ENCODE measurements around the gene CFAP47.

Gene CFAP47

DNA sequence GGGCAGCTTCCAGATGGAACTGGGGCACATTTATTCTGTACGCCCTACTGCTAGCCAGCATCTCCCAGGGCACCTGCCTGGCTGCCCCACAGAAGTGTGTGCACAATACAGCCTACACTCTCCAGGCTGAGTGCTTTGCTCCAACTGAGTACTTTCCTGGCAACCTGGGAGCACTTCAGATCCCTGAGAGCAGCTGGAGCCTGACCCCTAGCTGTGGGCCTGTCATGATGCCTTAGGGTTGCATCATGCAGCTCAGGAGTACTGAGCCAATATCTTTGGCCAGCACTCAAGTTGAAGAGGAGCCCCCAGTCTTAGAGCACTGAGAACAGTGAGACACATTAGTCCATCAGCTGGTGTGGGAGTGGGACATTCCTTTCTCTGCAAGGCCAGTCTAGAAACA lies 321.9 kb downstream of the CFAP47 start:
- no peak for DNase-seq (ENCODE audit: low spot score)

DNA sequence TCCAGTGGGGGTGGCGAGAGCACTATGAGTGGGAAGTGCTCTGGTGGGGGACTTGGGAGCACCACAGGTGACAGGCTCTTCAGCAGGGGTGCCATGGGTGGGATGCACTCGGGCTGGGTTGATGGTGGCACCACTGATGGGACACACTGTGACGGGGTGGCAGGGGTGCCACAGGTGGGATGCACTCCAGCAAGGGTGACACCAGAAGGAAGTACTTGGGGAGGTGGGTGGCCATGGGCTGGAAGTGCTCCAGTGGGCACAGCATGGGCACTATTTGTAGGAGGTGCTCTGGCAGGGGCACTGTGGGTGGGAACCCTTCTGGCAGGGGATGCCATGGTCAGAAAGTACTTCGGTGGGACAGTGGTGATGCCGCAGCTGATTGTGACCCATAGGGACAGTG lies 346.6 kb downstream of the CFAP47 start:
- no peak for DNase-seq (ENCODE audit: low spot score)

DNA sequence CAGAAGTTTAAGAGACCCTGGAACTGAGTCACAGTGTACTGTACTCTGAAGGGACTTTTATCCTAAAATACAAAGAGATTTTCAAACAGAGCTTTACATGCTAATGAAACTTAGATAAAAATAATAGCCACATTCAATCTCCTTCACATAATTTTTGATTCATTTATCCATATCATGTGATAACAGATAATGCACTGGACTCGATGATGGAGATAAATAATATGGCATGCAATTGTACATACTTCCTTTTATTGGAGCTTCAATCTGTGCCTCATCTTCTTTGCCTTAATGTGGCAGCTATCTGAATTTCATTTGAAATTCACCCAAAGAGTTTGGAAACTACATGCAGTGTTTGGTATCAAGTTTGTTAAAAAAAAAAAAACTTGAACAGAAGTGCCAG lies 390.6 kb downstream of the CFAP47 start:
- DNase-seq (ENCODE audit: low spot score), result no peak

DNA sequence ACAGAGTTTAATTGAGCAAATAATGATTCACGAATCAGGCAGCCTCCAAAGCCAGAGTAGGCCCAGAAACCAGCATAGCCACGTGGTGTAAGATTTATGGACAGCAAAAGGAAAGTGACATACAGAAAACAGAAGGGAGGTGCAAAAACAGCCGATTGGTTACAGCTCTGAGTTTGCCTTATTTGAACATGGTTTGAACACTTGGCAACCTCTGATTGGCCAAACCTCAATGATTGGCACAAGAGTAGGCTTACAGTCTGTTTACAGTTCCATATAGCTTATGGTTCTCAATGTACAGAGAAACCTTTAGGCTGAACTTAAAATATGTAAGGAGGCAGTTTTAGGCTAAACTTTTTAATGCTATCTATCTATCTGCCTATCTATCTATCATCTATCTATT lies 394.8 kb downstream of the CFAP47 start:
- DNase-seq (ENCODE audit: low spot score), result no peak

DNA sequence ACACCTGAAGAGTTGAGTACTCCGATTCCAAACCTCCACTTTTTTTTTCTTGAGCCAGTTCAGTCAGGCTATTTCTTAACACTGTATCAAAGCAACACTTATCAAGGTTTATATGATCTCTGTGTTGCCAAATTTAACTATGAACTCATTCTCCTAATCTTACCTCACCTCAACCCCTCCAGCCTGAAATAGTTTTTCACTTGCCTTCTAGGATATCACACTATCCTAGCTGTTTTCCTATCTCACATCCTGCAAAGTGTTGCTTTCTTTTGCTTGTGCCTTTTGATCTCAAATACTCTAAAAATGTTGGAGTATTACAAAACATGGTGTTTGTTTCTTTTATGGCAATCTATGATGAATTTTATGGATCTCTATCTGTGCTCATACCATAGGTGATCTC lies 415.0 kb downstream of the CFAP47 start:
- DNase-seq (ENCODE audit: low spot score), result no peak

DNA sequence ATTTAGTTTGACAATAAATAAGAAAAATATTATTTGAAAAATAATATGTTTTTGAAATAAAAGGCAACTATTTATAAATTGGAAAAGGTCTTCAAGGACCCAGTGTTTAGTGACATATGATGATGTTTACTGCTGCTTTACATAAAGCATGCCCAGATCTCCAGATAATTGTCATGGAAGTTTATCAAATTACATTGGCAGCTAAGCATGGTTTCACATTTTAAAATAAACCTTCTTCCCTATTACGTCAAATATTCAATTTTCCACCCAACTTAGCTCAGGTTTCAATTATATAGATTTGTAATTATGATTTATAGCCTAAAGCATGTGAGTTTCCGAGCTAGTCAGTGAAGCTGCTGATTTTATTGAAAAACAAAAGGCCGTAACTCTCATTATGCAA lies 417.2 kb downstream of the CFAP47 start:
- DNase-seq (ENCODE audit: low spot score), result no peak

DNA sequence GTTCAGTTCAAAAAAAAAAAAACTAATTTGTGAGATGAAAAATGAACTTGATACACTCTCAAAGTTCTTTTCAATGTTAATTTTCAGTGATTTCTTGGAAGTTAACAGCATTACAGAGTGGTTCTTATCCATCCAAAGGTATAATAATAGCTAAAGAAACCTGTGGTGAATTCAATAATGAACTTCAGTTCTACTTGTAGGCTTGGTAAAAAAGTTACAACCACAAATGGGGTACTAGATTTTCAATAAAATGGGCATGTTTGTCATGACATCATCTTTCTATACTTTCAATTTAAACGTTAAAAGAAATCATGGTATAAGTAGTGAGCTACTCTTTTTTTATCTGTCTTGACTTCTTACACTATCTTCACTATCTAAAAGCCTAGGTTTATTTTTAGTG lies 424.8 kb downstream of the CFAP47 start:
- DNase-seq (ENCODE audit: low spot score), result no peak

DNA sequence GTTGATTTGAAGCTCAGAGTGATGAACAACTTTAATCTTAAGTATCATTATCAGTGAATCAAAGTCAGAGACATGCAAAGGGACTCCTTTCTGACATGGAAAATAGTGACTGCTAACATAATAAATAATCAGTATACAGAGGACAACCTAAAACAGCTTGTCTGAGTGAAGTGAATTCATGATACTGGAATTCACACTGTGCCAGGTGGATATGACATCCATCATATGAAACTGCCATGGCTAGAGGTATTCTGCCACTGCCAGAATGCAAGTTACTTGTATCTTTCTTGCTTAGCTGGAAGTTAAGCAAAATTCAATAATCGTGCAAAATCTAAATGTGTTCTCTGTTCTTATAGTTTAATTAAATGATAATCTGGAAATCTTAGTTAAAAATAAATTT lies 429.0 kb downstream of the CFAP47 start:
- no peak for DNase-seq (ENCODE audit: low spot score)

DNA sequence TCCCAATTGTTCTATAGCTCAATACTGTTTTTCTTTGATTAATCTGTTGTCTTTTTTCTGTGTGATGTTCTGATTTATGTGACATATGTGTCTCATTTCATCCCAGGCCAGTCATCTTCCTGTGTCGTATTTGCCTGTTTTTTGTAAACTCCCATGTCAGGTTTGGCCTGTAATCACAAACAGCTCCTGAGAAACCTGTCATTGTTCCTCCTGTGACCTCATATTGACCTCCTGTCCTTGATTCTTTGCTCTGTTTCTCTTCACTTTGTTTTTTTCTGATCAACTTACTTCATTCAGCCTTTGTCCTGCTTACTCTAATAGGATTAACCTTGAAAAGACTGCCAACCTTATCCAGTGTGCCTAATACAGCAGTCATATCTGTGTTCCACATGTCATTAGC lies 438.3 kb downstream of the CFAP47 start:
- no peak for DNase-seq (ENCODE audit: low spot score)

DNA sequence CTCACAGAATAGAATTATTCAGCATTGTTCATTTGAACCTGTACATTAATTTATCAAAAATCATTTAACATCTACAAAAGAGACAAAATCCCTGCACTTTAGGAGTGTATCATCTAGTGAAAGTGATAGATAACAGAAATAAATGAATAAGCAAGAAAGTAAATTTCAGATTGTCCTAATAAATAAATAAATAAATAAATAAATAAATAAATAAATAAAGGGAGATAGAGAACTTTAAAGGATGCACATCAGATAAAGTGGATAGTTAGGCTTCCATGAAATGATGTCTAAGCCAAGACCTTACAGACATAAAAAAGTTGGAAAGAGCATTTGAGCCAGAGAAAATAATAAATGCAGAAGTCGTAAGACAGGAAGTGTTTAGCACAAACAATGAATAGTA lies 444.7 kb downstream of the CFAP47 start:
- no peak for DNase-seq (ENCODE audit: low spot score)

DNA sequence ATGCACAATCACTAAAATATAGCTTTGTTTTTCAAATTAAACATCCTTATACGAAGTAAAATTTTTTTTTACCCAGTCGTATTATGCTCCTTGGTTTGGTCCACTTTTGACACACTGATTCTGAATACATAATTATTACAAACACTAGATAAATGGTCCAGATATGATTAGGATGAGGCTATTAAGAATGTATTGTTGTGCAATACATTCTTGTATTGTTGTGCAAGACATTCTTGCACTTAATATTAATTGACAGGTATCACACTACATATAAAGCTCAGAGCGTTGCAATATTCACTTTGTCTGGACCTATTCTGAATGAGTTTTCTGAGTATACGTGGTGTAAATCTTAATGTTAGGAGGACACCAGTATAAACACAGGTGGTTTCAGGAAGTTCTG lies 464.0 kb downstream of the CFAP47 start:
- DNase-seq (ENCODE audit: low spot score), result no peak

DNA sequence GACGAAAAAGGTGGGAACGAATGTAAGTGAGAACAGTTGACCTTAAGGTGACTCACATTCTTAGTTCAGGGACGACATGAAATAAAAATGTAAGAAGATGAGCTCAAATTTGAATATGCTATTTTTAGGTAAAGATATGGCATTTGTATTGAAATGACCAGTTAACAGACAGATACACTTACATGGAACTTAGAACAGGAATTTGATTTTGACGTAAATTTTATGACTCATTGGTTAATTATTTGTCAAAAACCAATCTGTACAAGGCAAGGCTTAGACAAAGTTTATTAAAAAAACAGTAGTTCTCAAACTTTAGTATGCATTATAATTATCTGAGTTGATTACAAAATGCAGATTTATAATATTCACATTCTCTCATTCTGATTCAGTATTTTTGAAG lies 469.4 kb downstream of the CFAP47 start:
- no peak for DNase-seq (ENCODE audit: low spot score)

DNA sequence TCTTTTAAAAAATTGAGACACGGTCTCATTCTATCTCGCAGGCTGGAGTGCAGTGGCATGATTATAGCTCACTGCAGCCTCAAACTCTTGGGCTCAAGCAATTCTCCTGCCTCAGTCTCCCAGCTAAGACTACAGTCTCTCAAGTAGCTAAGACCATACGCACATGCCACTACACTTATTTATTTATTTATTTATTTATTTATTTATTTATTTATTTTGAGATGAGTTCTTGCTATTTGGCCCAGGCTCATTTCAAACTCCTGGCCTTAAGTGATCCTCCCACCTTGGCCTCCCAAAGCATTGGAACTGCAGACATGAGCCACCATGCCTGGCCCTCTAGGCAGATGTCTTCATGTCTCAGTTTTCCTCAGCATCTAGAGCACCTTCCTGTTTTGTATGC lies 482.2 kb downstream of the CFAP47 start:
- DNase-seq (ENCODE audit: low spot score), result no peak

DNA sequence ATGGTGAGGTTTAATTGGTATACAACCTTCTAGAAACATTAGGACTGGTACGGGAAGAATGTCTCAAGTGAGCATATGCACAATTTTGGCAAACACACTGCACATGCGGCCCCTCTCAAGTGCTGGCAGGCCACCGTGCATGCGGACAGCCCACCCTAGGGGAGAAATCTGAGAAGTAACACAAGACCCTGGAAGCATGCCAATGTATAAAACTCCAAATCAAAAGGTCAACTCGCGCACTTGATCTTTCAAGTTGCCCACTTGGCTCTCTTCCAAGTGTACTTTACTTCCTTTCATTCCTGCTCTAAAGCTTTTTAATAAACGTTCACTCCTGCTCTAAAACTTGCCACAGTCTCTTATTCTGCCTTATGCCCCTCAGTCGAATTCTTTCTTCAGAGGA lies 488.3 kb downstream of the CFAP47 start:
- no peak for DNase-seq (ENCODE audit: low spot score)

DNA sequence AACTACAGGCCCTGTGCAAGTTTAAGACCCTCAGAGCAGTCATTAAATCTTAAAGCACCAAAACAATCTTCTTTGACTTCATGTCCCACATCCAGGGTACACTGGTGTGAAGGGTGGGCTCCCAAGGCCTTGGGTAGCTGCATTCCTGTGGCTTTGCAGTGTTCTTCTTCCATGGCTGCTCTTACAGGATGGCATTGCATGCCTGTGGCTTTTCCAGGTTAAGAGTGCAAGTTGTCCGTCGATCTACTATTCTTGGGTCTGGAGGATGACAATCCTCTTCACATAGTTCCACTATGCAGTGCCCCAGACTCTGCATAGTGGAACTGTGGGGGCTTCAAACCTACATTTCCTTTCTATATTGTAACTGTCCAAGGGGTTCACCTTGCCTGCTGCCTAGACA lies 494.5 kb downstream of the CFAP47 start:
- no peak for DNase-seq (ENCODE audit: low spot score)

DNA sequence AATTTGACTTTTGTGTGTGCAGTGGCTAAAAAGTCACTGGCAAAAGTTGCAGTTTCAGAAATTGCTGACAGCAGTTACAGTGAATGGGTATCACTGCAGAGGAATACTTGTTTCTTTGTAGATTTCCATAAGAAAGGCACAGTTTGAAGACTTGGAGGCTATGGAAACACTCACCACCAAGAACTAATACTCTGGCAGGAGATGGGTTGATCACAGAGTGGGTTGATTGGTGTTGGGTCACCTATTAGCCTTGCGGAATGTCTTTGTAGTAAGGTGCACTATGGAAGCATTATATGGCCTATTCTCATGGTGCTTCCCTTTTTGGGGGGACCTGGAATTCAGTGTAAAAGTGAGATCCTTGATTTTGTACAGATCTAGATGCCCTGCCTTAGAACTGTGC lies 502.8 kb downstream of the CFAP47 start:
- no peak for DNase-seq (ENCODE audit: low spot score)

DNA sequence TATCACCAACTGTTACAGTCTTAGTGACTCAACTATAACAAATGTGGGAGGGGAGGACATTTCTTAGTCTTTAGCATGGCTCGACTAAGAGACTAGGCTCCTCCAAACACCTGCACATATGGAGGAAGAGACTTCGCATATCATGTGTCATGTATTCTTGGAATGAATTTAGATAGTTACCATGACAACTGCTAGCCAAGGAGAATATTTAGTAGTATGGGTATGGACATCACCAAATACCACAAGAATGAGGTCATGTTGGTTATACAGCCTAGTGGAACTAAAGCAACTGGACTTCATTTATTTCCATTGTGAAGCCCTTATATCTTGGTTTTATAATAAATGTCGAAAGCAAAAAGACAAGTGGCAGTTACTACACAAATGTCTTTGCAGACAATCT lies 512.3 kb downstream of the CFAP47 start:
- DNase-seq (ENCODE audit: low spot score), result no peak

DNA sequence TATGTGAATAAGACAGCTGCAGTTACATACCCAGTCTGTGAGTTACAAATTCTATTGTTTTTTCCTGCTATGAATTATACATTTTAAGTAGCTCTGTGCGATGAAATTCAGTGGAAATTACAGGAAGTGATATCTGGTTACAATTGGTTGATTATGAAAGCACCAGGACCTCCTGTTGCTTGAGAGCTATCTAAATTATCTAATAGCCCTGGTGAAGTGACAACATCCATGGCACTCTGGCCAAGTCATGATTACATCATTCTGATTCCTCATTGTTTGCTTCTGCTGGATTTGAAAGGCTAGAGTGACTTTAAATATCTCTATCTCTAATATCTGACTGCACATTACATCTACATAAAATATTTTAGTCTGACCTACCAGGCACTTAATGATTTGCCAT lies 515.0 kb downstream of the CFAP47 start:
- DNase-seq (ENCODE audit: low spot score), result no peak

Data from kidney capillary endothelial cell (primary cell).